Measurements from ENCODE around the gene MAP3K7CL.
"Not testable (repeated sequence)": the region's sequence is repeated elsewhere in the genome, so short reads cannot be mapped to it uniquely, and the experiment has no call there.

MAP3K7CL gene

GRCh38 chr21:29166853-29167252 lies 36.4 kb downstream of the MAP3K7CL start:
- no peak for DNase-seq (ENCODE audit: low read depth in 2 of 2, low spot score in 1 of 2)

- not testable (repeated sequence) for DNase-seq (ENCODE audit: low read depth in 2 of 2, low spot score in 1 of 2)
Measured at GRCh38 chr21:29167481-29167880, 37.0 kb downstream of the MAP3K7CL start.

GRCh38 chr21:29168891-29169315 lies 38.5 kb downstream of the MAP3K7CL start:
- DNase-seq (ENCODE audit: low read depth in 2 of 2, low spot score in 1 of 2): no peak

- DNase-seq (ENCODE audit: low read depth in 2 of 2, low spot score in 1 of 2): no peak
Measured at GRCh38 chr21:29170944-29171343, 40.5 kb downstream of the MAP3K7CL start.

DNA sequence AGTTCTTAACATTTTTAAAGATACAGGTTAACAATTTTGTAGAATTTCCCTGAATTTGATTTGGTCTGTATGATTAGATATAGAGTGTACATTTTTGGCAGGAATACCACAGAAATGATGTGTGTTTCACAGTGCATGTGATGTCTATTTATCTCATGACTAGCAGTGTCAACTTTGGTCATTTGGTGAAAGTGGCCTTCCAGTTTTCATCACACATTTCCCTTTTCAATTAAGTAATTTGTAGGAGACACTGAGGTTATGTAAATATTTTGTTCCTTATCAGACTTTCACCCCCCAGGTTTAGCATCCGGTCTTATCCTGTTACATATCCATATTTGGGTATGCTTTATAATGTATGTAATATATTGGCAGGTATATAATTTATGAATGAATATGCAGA lies 41.8 kb downstream of the MAP3K7CL start:
- no peak for DNase-seq (ENCODE audit: low read depth in 2 of 2, low spot score in 1 of 2)

DNA sequence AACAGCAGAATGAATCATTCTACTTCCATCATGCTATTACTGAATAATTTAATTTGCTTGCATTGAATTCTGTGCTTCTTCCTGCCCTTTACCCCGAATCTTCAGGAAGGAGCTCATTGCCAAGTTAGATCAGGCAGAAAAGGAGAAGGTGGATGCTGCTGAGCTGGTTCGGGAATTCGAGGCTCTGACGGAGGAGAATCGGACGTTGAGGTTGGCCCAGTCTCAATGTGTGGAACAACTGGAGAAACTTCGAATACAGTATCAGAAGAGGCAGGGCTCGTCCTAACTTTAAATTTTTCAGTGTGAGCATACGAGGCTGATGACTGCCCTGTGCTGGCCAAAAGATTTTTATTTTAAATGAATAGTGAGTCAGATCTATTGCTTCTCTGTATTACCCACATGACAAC lies 44.2 kb downstream of the MAP3K7CL start:
- DNase-seq (ENCODE audit: low read depth in 2 of 2, low spot score in 1 of 2): no peak

DNA sequence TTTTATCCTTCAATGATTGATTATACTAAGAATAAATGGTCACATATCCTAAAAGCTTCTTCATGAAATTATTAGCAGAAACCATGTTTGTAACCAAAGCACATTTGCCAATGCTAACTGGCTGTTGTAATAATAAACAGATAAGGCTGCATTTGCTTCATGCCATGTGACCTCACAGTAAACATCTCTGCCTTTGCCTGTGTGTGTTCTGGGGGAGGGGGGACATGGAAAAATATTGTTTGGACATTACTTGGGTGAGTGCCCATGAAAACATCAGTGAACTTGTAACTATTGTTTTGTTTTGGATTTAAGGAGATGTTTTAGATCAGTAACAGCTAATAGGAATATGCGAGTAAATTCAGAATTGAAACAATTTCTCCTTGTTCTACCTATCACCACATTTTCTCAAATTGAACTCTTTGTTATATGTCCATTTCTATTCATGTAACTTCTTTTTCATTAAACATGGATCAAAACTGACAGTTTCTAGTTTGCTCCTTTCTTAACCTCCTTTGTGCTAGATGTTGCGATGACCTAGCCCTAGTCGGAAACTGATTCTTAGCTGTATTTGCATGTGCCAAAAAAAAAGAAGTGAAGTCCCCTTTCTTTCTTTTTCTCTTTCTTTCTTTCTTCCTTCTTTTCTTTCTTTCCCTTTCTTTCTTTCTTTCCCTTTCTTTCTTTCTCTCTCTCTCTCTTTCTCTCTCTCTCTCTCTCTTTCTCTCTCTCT lies 45.1 kb downstream of the MAP3K7CL start:
- no peak for DNase-seq (ENCODE audit: low read depth in 2 of 2, low spot score in 1 of 2)

GRCh38 chr21:29176471-29177120 lies 46.2 kb downstream of the MAP3K7CL start:
- DNase-seq (ENCODE audit: low read depth in 2 of 2, low spot score in 1 of 2): no peak

DNA sequence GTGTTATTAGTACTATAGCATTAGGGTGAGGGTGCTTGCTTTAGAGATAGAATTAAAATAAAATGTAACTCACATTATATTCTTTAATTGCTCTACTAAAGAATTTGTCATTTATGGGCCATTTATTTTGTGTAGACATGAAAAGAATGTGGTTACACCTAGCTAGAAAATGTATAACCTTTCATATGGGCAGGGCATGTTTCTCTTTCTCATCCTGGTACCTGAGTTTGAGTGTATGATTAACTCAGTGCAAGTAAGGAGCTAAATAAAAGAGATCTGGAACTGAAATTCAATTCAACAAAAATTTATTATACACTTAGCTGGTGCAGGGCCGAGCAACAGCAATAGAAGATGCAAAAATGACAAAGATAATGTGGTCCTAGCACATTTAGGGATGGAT lies 47.4 kb downstream of the MAP3K7CL start:
- DNase-seq (ENCODE audit: low read depth in 2 of 2, low spot score in 1 of 2): no peak

DNA sequence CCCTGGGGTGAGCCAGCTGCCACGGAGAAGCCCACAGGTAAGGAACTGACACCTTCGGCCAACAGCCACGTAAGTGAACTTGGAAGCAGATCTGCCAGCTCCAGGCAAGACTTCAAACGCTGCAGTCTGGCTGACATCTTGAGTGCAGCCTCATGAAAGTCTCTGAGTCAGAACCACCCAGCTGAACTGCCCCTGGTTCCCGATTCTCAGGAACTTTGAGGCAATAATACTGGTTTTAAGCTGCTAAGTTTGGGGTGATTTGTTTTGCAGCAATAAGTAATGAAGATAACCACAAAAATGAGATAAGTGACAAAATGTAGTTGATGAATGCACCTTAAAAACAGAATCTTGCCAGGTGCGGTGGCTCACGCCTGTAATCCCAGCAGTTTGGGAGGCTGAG lies 48.5 kb downstream of the MAP3K7CL start:
- no peak for DNase-seq (ENCODE audit: low read depth in 2 of 2, low spot score in 1 of 2)

DNA sequence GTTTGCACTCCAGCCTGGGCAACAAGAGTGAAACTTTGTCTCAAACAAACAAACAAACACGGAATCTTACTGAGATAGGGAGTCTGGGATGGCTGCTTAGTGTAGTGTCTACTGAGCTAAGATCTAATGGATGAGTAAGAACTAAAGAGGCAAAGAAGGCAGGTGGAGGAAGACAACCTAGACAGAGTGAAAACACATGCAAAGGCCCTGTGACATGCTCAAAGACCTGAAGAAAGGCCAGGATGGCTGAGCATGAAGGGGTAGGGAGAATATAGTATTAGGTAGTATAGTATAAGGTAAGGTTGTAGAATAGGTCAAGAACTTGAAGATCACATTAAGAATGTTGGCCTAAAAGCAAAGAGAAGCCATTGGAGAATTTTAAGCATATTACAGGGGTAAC lies 49.1 kb downstream of the MAP3K7CL start:
- DNase-seq (ENCODE audit: low read depth in 2 of 2, low spot score in 1 of 2): no peak

DNA sequence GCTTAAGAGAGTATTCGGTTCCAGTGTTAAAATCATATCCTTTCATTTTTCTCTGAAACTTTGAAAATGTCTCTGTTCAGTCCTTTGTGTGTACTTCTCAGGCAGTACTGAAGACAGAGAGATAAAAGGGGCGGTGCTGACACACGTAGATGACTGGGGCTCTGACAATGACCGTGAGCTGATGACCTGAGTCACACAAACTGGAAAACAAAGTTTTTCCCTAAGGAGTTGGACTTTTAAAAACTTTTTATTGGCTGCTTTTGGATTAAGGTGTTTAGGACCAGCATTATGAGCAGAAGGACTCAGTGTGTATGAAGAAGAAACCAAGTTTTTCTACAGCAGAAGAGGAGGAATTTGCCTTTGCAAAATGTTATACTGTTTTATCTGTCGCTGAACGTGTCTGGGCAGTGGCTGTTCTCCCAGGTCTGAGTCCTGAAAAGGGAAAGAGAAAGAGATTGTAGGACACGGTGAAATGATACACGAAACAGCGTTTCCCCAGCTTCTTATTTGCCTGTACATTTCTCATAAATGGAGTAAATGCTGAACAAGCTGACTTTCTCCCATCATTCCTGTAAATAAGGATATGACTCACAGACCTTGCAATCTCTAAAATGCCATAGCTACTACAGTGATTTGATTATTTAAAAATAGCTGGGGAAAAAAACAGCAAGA lies 51.5 kb downstream of the MAP3K7CL start:
- no peak for DNase-seq (ENCODE audit: low read depth in 2 of 2, low spot score in 1 of 2)

GRCh38 chr21:29182691-29183092 lies 52.2 kb downstream of the MAP3K7CL start:
- DNase-seq (ENCODE audit: low read depth in 2 of 2, low spot score in 1 of 2): no peak

- DNase-seq (ENCODE audit: low read depth in 2 of 2, low spot score in 1 of 2): no peak
Measured at GRCh38 chr21:29184037-29184436, 53.6 kb downstream of the MAP3K7CL start.

DNA sequence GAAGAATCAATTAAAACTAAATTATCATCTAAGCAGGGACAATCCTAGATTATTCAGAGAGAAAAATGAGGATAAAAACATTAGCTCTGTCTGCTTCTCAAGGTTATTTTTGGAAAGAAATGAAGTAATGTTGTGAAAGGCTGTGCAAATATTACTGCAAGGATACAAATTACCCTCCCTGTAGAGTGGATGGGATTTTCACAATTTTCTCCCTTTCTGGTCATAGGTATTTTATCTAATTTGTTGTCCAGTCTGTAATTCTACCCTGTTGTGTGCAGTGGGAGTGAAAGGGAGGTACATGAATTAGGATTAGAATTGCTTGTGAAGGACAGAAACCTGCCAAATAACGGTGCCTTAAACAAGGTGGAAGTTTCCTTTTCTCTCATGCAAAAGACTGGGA lies 54.7 kb downstream of the MAP3K7CL start:
- DNase-seq (ENCODE audit: low read depth in 2 of 2, low spot score in 1 of 2): no peak

- DNase-seq (ENCODE audit: low read depth in 2 of 2, low spot score in 1 of 2): no peak
Measured at GRCh38 chr21:29185633-29186032, 55.2 kb downstream of the MAP3K7CL start.

- DNase-seq (ENCODE audit: low read depth in 2 of 2, low spot score in 1 of 2): no peak
Measured at GRCh38 chr21:29186246-29186645, 55.8 kb downstream of the MAP3K7CL start.

DNA sequence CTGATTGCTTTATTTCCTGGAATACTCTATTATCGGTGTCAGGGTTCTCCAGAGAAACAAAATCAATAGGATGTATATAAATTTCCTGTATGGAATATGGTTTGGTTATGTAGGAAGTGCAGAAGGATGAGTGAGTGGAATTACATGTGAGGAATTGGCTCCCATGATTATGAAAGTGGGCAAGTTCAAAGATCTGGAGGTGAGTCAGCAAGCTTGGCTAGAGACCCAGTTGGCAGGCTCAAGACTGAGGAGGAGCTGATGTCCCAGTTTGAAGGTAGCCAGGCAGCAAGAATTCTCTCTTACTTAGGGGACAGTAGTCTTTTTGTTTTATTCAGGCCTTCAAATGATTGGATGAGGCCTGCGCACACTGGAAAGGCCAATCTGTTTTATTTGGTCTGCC lies 57.5 kb downstream of the MAP3K7CL start:
- DNase-seq (ENCODE audit: low read depth in 2 of 2, low spot score in 1 of 2): no peak

DNA sequence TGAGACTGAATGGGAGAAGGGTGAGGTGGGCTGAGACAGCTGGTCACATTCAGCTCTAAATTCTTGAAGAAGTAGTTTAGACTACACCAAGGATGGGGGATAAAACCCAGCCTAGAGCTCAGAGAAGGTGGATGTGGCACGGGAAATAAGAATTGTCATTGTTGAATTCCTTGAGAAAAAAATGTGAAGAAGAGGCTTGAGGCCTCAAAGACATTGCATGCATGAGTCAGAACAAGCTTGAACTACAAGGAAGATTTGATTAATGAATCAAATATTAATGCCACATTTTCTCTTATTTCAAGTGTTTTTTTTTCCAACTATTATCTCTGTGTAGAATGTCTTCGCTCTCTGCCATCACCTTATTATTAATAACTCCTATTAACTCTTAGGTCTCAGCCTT lies 58.9 kb downstream of the MAP3K7CL start:
- no peak for DNase-seq (ENCODE audit: low read depth in 2 of 2, low spot score in 1 of 2)

- no peak for DNase-seq (ENCODE audit: low read depth in 2 of 2, low spot score in 1 of 2)
Measured at GRCh38 chr21:29190923-29191331, 60.5 kb downstream of the MAP3K7CL start.

- no peak for DNase-seq (ENCODE audit: low read depth in 2 of 2, low spot score in 1 of 2)
Measured at GRCh38 chr21:29193072-29193471, 62.6 kb downstream of the MAP3K7CL start.

GRCh38 chr21:29193901-29194300 lies 63.5 kb downstream of the MAP3K7CL start:
- DNase-seq (ENCODE audit: low read depth in 2 of 2, low spot score in 1 of 2): no peak

Data from stimulated activated CD8-positive, alpha-beta memory T cell treated with anti-CD3 and anti-CD28 coated beads, Interleukin-4, amount 100 ng/mL, for 1 hour (primary cell).